HK-2 (cell line): Measurements from ENCODE around the gene TCHHL1.

Experiments used
- DNase-seq: peaks from one replicate; pipeline ENCODE4 v3.0.0-alpha.2; 2018; ENCODE audit not compliant: unreplicated experiment

The TCHHL1 gene

DNA sequence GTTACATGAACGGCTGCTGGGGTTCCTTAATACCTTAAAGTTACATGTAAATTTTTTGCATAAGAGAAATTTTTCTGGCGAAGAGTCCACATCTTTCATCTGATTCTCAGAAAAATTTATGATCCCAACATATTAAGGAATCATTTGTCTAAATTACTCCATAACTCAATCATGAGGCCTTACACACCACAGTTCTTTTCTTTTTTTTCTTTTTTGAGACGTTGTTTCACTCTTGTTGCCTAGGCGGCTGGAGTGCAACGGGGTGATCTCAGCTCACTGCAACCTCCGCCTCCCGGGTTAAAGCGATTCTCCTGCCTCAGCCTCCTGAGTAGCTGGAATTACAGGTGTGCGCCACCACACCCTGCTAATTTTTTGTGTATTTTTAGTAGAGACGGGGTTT lies 50.0 kb downstream of the TCHHL1 start:
- no peak for DNase-seq

DNA sequence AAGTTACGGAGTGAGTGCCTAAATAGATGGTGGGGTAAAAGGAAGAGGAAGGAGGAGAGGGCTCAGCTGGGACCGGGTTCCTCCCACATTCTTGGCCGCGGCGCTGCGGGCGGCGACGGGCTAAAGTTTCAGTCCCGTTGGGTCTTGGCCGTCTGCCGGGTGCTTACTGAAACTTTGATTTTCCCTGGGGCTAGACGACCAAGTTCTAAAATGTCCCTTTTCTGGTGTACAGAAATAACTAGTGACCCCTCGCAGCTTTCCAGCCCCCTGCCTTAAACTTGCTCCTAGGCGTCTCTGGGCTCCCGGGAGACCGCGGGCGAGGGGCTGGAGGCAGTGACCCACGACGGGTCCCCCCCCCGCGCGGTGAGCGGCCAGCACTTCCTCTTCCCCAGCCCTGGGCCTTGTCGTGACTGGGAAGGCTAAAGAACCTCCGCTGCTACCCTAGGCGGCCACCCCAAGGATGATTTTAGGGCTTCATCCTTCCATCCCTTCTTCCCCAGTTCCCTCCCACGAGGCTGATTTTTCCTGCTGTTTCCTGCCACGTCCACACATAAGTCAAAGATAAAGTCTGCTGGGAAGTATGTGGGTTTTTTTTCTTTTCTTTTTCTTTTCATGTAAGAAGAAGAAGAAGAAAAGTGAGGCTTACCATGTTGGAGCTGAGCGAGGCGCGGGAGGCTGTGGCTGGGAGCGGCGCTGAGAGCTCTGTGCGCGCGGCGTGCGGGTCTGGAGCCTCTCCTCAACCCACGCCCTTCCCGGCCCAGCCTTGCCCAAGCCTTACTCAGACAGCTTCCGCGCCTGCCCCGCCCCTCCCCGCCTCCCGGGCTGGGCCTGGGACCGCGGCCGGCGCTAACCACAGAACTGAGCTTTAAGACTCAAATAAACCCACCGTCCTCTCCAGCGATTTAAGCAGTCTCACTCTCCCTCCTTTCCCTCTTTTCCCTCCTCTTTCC lies 52.3 kb downstream of the TCHHL1 start, which contains the start of gene S100A11:
TSS of gene S100A11 (minus strand) at position 738 of the 950 bp plus-strand sequence. CDS start at position 649, 89 bp downstream.
- DNase-seq, result peak; percentile 85

DNA sequence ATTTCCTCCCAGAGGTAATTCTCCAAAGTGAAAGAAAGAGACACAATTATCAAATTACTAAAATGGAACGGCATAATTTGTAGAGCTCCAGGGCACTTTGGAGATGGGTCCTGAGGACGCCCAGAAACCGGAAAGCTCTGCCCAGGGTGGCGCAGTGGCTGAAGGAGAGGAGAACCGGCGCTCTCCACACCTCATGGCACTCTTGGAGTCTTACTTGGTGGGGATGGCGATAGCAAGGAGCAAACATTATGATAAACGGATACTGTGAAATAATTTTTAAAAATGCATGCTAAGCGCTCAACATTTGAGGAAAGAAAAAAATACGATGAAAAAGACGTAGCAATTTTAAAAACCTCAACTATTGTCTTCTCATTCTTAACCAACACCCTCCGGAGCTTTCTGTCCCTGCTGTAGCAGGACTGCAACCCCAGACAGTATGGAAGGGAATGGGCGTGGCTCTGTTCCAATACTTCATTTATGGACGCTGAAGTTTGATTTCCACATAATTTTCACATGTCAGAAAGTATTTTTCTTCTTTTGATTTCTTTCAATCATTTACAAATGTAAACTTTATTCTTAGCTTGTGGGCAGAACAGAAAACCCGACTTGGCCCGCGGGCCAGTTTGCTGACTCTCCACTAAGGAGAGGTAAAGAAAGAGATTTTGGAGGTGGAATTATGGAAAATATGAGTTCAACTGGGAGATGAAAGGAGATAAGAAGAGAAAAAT lies 53.2 kb downstream of the TCHHL1 start:
- peak; percentile 13 for DNase-seq

DNA sequence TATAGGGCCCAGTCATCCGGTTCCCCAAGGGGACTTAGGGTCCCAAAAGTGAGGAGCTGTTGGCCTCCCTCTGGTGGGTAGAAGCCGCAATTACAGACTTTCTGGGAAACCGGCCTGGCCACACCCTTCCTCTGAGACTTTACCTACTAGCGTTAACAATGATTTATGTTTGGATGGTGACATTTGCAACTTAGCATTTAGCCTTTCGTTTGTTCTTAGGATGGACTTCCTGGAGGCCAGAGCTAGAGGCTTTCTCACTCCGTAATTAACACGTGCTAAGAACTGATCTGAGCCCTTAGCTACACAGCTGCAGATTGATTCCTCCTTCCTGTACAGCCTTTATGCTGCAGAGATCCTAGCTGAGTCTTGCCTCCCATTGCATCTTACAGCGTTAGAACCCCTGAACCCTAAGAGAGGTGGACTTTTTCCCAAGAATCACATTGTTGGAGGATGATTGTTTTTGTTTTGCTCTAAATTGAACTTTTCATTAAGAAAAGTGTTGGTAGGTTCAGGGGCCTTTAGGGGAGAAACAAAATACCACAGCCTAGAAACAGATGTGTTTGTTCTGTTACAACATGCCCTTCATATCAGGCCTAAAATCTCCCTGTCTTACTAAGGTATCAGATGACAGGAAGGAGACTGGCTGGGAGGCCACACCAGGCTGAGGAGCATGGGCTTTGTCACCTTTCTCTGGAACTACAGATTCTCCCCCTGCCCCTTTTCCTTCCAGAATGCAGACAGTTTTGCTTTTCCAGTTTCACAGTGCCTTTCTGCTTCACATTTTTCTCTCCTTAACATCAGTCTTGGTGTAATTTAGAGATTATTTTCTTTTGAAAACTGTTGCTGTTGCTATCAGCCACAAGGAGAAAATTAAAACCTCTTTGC lies 54.0 kb downstream of the TCHHL1 start:
- peak; percentile 73 for DNase-seq

DNA sequence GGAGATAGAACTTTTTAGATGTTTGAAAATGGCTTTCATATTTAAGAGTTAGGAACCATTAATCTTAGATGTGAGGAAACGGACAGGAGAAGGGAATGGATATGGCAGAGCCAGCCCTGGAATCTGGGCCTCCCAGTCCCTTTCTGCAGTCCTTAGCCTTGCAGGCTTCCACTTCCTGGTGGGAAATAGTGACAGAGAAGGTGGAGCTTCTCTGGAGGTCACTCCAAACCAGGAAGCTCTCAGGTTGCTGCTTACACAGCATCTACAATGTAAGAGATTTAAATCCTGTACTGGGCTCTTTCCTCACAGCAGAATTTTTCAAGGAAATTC lies 54.6 kb downstream of the TCHHL1 start:
- no peak for DNase-seq
